Measurements from ENCODE around the gene COG4.

The COG4 gene

DNA sequence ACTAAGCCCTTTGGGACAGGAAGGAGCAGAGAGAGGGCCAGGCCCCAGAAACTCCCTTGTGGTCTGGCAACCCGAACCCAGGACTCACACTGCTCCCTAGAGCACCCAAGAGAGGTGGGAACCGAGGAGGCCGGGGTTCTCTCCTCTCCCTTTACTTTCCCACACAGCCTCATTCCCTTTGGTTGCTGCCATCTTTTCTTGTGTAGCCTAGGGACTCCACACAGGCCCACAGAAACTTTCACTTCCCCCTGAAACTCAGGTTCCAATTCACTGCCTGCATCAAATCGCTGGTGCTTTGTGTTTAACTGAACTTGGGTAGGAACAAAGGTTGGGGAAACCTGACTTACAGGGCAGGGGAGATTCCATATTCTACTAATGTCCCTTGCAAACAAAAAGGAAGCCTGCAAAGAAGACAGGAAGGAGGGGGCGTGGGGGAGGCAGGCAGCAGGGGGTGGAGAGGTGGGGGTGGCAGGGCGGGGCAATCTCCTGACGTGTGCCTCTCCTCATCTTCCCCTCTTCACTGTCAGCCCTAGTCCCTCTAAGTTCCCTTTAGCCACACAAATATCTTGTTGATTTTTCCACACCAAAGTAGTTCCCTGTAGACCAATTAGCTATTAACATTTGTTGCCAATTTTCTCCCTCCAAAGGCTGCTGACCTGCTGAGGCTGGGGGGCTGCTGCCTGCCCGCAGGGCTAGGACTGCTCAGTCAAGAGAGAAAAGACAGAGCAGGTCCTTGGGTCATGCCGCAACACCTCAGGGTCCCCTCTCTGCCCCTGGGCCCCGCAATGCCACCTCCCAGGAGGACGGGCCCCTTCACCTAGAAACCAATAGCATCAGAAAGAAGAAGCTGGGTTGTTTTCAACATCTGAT lies 92.5 kb downstream of the COG4 start:
- DNase-seq = peak; percentile 95

Data from inflammatory macrophage treated with lipopolysaccharide for 4 hours (primary cell).